Stimulated activated CD8-positive, alpha-beta memory T cell treated with anti-CD3 and anti-CD28 coated beads, Interleukin-4, amount 100 ng/mL, for 4 hours (primary cell): ENCODE results near the gene PGPEP1.

Experiments
- DNase-seq, 2 donors: peaks; one replicate each; pipeline ENCODE4 v3.0.0-alpha.2; 2020; ENCODE audit warnings: low read depth in 2 of 2, low spot score in 1 of 2

PGPEP1 gene, protein sequence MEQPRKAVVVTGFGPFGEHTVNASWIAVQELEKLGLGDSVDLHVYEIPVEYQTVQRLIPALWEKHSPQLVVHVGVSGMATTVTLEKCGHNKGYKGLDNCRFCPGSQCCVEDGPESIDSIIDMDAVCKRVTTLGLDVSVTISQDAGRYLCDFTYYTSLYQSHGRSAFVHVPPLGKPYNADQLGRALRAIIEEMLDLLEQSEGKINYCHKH

GRCh38 chr19:18340190-18340989 lies at the start of gene PGPEP1:
Gene PGPEP1, plus strand, starts transcription at chr19:18340598. Its CDS starts 84 bp downstream, at chr19:18340682.
- DNase-seq, result peak in 1 of 2 donors; percentile 40

GRCh38 chr19:18291019-18291524 lies 49.3 kb upstream of the PGPEP1 start:
- no peak for DNase-seq

DNA sequence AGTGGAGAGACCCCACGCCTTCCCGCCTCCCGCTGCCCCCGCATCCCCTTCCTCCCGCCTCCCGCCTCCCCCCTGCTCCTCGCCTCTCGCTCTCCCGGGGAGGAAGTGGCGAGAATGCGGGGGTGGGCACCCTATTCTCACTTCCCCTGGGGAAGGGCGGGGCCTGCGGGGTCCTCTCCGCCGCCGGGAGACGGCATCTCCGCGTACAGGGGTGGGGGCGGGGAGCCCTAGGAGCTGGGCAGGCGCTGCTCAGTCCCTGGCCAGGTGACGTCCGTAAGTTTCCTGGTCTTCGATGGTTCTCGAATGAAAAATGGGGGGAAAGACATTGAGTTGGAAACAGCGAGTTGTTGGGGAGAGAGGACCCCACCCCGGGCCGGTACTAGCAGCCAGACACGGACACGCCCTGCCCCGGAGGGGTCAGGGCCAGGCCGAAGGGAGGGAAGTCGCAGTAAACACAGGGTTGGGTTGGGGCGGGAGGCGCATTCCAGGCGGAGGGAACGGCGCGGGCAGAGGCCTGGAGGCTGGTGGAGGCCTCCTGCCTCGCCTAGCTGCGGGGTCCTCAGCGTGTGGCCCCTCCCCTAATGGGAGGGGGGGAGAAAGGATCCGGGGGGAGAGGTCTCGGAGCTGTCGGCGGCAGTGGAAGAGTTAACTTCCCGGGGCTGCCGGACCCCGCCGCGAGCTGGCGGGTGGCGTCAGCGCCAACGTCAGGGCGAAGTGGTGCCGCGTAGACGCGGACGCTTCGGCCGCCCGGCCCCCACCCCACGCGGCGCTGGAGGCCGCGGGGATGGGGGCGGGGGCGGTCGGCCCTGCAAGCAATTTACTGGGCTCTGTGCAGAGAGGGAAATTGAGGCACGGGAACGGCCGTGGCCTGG lies 48.6 kb upstream of the PGPEP1 start:
- peak; percentile 60 to 84 for DNase-seq

- DNase-seq, result no peak
Observed at GRCh38 chr19:18292462-18292809, 48.0 kb upstream of the PGPEP1 start.

DNA sequence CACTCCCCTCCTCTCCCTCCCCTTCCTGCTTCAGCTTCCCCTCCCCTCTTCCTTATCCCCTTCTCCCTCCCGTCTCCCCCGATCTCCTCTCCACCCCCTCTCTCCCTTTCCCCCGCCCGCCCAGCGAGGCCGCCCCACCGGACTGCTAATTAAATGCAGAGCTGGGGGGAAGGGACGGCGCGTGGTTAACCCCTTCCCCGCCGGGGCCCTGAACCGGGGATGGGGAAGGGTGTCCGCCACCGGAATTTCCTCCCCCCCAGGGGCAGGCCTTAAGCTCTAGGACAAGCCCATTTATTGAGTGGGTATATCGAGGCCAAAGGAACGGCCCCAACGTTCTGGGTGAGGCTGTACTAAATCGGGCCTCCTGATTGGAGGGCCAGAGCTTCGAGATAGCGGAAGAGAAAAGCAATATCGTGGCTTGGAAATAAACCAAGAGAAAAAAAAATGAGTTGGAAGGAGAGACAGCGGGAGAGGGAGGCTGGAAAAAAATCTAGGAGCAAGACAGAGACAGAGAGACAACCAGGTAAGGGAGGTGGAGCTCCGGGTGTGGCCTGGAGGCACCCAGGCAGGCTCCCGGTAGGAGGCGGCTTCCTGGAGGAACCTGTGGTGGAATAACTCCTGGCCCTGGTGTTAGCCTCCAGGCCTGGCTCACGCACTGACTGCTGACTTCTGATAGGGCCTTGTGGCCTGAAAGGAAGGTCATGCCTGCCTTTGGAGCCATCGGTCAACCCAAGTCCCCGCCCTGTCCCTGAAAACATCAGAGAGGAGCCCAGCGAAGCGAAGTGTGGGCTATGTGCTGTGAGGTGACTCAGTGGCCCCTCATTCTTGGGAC lies 47.4 kb upstream of the PGPEP1 start:
- DNase-seq, result no peak

GRCh38 chr19:18293642-18294466 lies 46.5 kb upstream of the PGPEP1 start:
- DNase-seq, result no peak

DNA sequence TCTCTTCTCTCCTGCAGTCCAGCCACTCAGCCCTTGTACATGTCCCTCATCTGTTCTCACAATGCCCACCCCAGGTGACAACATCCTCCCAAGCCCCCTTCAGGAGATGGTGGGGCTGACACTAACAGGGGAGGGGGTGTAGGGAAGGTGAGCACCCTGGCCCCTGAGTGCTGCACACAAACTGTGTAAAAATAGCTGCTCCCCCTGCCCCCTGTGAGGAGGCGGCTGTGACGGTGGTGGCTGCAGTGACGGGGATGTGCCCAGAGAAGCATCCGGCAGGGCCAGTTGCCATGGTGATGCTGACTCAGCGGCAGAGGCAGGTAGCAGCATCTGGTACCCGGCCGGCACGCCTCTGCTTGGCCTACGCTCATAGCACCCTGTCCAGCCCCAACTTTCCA lies 45.9 kb upstream of the PGPEP1 start:
- DNase-seq, result peak; percentile 89 to 92

- no peak for DNase-seq
Observed at GRCh38 chr19:18295034-18295451, 45.4 kb upstream of the PGPEP1 start.

- no peak for DNase-seq
Observed at GRCh38 chr19:18297308-18297707, 43.1 kb upstream of the PGPEP1 start.

DNA sequence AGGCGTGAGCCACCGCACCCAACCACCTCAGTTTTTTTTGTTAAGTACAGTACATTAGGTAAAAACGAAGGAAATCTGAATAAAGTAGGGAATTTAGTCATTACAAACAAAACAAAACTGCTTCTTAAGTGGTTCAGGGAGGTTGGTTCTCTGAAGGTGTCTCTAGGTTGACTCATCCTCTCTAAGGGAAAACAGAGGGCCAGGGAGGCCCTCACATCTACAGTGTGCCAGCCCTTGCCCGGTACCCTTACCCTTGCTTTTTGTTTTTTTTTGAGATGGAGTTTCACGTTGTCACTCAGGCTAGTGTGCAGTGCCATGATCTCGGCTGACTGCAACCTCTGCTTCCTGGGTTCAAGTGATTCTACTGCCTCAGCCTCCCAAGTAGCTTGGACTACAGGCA lies 41.8 kb upstream of the PGPEP1 start:
- DNase-seq, result no peak

DNA sequence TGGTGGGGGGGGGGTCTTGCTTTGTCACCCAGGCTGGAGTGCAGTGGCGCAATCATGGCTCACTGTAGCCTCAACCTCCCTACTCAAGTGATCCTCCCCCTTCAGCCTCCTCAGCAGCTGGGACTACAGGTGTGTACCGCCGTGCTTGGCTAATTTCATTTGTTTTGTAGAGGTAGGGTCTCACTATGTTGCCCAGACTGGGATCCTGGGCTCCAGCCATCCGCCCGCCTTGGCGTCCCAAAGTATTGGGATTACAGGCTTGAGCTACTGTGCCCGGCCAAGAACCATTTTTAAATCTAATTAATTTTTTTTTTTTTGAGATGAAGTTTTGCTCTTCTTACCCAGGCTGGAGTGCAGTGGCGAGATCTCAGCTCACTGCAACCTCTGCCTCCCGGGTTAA lies 40.7 kb upstream of the PGPEP1 start:
- DNase-seq, result no peak

- no peak for DNase-seq
Observed at GRCh38 chr19:18300930-18301717, 39.3 kb upstream of the PGPEP1 start.

GRCh38 chr19:18301718-18302111 lies 38.7 kb upstream of the PGPEP1 start:
- no peak for DNase-seq

- no peak for DNase-seq
Observed at GRCh38 chr19:18304208-18304457, 36.3 kb upstream of the PGPEP1 start.

- peak; percentile 71 to 83 for DNase-seq
Observed at GRCh38 chr19:18304458-18305310, 35.7 kb upstream of the PGPEP1 start.

DNA sequence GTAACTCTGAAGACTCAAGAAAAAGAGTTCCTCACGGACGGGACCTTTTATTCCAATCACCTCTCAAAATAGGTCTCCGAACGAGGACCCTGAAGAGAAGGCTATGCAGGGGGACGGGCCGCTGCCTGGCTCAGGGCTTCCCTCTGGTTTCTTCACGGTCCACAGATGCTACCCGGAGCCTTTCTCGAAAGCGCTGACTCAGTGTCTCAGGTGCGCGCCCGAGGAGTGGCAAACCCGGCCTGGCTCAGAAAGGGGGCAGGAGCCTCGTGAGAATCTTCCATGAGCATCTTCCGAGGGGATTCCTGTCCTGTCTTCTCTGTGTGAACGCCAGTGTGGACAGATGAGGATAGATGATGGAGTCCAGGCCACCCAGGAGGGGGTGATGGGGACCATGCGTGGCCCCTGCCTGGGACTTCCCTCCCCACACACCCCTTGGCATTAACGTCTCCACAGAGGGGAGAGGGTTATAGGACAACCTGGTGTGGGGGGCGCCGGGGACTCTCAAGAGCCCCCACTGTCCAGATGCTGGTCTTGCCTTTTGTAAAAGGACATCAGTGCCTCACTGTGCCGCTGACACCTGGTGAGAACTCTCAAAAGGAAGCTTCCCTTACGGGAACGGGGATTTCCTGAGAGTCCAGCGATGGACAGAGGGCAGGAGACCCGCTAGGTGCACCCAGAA lies 34.0 kb upstream of the PGPEP1 start:
- DNase-seq, result no peak

DNA sequence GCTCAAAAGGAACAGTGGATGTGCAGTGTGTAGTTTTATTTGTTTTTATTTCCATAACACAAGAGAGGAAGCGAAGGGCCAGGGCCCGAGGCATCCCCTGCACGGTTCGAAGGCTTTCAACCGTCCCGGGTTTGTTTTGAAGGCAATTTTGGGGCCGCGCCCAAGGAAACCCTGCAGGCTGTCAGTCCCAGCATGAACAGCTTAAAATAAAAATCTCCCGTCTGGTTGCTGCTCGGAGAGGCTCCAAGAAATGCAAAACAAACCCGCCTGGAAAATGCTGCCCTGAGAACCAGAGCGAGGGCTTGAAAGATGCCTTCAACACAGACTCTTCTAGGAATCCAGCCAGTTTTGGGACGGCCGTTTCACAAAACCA lies 33.5 kb upstream of the PGPEP1 start:
- no peak for DNase-seq

DNA sequence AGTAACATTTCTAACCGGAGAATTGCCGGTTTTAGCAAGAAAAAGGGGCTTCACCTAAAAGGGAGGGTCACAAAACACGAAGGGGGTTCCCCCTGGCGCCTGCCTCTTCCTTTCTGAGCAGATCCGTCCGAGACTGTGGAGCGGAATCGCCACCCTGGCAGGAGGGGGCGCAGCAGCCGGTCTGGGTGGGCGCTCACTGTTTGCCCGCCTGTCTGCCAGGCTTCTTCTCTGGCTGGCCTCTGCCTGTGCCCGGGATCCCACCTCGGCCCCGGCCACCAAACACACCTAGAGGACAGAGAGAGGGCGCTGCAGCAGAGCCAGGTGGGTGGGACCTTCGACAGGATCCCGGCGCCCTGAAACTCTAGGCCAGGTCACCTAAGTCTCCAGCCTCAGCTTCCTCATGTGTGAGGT lies 33.1 kb upstream of the PGPEP1 start:
- DNase-seq, result no peak
